Fibroblast of mammary gland (primary cell): ENCODE data around the gene TMED4.

Source experiments
- DNase-seq: peaks from one replicate; pipeline ENCODE4 v3.0.0-alpha.2; 2010; ENCODE audit warnings: low read depth
- H3K4me3 ChIP-seq: 2 replicates; pipeline ENCODE4 v1.5.1; 2011; ENCODE audit warnings: low read depth, mild to moderate bottlenecking, low read length, moderate library complexity; ENCODE audit not compliant: control insufficient read depth
- TF ChIP-seq, protein P1 (sequence below): conservative IDR thresholded peaks from 2 replicates; pipeline ENCODE4 v1.5.1; 2011; ENCODE audit warnings: low read depth, low read length, inconsistent platforms; ENCODE audit not compliant: control insufficient read depth, insufficient read depth

The TMED4 gene

DNA sequence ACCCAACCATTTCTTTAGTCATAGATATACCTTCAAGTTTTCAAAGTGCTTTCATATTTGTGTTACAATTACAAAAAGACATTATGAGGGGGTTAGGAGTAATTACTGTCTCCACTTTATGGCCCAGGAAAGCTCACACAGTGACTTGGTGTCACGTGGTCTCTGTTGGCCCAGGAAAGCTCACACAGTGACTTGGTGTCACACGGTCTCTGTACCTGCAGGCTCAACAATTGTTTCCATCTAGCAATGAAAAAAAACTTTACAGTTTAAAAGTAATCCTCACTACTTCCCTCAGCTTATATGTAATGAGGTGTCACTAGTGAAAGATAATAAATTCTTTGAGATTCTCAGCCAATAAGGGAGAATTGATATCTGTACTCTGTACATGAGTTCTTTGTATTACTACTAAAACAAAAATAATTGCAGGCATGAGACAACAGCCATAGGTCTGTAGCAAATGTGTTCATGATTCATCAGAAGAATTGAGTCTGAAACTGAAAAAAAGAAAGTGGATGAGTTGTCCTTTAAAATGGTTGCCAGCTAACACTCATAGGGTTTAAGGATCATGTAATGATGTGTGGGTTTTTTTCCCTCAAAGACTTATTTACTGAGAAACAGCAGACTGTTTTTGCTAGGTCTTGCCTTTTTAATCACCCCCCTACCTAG lies 35.3 kb upstream of the TMED4 start:
- no peak overlapping the region for H3K4me3 ChIP-seq
- TF ChIP-seq, protein P1, sequence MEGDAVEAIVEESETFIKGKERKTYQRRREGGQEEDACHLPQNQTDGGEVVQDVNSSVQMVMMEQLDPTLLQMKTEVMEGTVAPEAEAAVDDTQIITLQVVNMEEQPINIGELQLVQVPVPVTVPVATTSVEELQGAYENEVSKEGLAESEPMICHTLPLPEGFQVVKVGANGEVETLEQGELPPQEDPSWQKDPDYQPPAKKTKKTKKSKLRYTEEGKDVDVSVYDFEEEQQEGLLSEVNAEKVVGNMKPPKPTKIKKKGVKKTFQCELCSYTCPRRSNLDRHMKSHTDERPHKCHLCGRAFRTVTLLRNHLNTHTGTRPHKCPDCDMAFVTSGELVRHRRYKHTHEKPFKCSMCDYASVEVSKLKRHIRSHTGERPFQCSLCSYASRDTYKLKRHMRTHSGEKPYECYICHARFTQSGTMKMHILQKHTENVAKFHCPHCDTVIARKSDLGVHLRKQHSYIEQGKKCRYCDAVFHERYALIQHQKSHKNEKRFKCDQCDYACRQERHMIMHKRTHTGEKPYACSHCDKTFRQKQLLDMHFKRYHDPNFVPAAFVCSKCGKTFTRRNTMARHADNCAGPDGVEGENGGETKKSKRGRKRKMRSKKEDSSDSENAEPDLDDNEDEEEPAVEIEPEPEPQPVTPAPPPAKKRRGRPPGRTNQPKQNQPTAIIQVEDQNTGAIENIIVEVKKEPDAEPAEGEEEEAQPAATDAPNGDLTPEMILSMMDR, result no peak

DNA sequence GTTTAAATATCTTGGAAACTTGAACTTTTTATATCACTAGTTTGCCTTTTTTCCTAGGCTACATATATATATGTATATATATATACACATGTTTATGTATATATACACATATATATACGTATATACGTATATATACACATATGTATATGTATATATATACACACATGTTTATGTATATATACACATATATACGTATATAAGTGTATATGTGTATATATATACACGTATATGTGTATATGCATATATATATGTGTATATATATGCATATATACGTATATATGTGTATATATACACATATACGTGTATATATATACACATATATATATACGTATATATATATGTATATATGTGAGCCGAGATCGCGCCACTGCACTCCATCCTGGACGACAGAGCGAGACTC lies 34.5 kb upstream of the TMED4 start:
- TF ChIP-seq, protein P1, result no peak
- no peak overlapping the region for H3K4me3 ChIP-seq
- DNase-seq, result no peak

More for the DNA sequence above, 35.3 kb upstream of the TMED4 start:
- DNase-seq, result peak; percentile 88

DNA sequence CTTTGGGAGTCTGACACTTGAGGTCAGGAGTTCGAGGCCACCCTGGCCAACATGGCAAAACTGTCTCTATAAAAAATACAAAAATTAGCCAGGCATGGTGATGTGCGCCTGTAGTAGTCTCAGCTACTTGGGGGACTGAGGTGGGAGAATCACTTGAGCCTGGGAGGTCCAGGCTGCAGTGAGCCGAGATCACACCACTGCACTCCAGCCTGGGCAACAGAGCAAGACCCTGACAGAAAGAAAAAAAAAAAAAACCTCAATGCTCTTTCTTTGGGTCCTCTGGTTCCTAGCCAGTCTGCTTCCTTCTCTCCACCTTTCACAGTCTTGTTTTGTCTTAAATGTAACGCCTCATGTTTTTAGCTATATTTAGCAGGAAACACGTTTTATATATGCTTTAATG lies 33.8 kb upstream of the TMED4 start:
- DNase-seq, result no peak
- TF ChIP-seq, protein P1, result no peak
- H3K4me3 ChIP-seq, result no peak overlapping the region

DNA sequence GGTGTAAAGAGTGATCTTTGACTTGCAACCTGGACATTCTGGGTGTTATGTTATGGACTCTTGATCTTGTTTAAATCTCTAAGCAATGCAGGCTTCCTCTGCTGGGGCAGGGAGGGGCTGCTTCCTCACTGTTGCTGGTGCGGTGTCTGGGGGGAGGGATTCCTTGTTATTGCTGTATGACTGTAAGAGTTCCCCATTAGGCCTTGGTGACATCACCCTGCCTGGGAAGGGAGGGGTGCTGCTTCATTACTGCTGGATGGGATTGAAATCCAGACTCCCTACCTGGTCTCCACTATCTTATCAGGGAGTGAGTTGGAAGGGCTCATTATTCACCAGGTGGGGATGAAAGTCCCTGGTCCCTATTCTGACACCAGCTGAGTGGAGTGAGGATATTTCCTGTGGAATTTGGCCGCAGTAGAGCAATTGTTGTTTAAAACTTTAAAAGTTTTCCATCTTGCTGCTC lies 33.1 kb upstream of the TMED4 start:
- DNase-seq, result peak; percentile 32
- TF ChIP-seq, protein P1, result no peak
- H3K4me3 ChIP-seq, result no peak overlapping the region

DNA sequence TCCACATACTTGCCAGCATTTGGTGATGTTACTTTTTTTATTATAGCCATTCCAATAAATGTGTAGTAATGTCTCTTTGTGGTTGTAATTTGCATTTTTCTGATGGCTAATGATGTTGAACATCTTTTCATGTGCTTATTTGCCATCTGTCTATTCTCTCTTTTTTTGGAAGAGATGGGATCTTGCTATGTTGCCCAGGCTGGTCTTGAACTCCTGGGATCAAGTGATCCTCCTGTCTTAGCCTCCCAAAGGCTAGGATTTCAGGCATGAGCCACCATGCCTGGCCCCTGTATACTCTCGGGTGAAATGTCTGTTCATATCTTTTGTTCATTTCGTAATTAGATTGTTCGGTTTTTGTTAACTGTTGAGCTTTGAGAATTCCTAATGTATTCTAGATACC lies 27.8 kb upstream of the TMED4 start:
- no peak for DNase-seq
- H3K4me3 ChIP-seq, result no peak overlapping the region
- TF ChIP-seq, protein P1, result no peak

DNA sequence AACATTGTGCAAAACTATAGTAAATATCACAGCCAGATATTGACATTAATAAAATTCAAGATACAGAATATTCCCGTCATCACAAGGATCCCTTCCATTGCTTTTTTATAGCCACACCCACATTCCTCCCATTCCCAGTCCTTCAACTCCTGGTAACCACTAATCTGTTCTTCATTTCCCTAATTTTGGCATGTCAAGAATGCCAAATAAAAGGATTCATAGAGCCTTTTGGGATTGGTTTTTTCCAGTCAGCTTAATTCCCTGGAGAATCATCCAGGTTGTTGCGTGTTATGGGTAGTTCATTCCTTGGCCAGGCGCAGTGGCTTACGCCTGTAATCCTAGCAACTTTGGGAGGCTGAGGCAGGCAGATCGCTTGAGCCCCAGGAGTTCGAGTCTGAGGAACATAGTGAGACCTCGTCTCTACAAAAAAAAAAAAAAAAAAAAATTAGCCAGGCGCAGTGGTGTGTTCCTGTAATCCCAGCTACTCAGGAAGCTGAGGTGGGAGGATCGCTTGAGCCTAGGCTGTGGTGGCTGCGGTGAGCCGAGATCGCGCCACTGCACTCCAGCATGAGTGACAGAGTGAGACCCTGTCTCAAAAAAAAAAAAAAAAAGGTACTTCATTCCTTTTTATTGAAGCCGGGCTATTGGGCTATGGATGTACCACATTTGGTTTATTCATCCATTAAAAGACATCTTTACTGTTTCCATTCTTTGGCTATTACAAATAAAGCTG lies 27.1 kb upstream of the TMED4 start:
- peak; percentile 33 for DNase-seq
- H3K4me3 ChIP-seq, result no peak overlapping the region
- TF ChIP-seq, protein P1, result no peak
